Endometrial microvascular endothelial cells (primary cell): ENCODE data around the gene NFAT5. TPM values are rescaled to one million over a fixed set of nuclear protein-coding genes. Genes with fewer than 3 reads are reported as not detected.
"Not testable (repeated sequence)": the region's sequence is repeated elsewhere in the genome, so short reads cannot be mapped to it uniquely, and the experiment has no call there.

Experiments
- in situ Hi-C: cut with HindIII; loops from 2 replicates; pipeline ENCODE4 v1.10.0; 2017; ENCODE audit warnings: low sequenced_read_pairs, low pct_unique_long_range_greater_than_20kb; ENCODE audit errors: inconsistent ontology term
- total RNA-seq: library from RNA; depleted of rRNA; stranded (reverse); fragments of >200 nt; gene quantifications from one replicate; pipeline ENCODE4 v1.2.3, GENCODE V29; 2015; ENCODE audit errors: inconsistent ontology term

NFAT5 gene
- total RNA-seq, 1 donor from 2014 or later, result 17.7 TPM

DNA sequence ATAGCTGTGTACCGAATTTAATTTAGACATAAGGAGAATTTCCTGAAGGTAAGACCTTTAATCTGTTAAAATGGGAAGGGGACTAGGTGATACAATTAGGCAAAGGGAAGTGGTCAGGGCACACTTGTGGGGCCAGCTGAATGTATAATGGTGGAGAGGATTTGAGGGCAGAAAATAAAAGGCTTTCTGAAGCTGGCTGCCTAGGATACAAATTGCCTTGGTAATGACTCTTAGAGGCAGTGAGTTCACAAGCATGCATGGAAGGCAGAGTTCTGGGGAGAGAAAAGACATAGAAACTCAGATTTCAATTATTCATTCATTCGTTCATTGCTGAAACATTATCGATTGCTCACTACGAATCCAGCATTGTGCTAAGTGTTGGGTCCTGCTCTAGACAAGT is 12.4 kb upstream of the NFAT5 start:
- in situ Hi-C loops, result no loop called here

DNA sequence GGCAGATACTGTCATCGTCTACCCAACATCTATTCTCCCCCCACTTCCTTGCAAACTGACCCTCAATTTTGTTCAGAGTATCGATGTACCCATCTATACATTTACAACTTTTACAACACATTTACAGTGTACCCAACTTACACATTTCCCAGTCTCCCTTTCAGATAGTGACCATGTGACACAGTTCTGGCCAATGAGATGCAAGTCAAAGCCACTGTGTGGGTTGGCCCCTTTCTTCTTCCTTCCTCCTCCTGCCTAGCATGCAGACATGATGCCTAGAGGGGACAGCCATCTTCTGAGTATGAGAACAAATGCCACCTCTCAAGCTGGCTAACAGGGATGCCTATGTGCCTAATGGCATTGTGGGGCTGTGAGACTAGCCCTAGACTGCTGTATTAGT is 11.3 kb upstream of the NFAT5 start:
- in situ Hi-C loops, result no loop called here

DNA sequence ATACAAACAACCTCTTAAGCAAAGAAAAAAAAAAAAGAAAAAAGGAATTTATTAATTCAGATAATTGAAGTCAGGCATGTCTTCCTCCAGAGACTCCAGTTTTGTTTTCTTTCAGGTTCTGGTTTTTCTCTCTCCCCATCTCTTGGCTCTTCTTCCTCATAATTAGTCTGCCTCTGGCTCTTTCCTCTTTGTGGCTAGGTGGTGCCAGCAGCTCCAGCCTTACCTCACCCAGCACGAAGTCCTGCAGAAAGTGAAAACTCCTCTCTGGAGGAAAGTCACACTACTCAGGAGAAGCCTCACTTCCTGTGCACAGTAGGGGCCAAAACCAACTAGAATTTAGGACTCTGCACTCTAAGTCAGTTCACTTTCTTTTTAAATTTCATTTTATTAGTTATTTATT is 10.3 kb upstream of the NFAT5 start:
- in situ Hi-C loops, result no loop called here

DNA sequence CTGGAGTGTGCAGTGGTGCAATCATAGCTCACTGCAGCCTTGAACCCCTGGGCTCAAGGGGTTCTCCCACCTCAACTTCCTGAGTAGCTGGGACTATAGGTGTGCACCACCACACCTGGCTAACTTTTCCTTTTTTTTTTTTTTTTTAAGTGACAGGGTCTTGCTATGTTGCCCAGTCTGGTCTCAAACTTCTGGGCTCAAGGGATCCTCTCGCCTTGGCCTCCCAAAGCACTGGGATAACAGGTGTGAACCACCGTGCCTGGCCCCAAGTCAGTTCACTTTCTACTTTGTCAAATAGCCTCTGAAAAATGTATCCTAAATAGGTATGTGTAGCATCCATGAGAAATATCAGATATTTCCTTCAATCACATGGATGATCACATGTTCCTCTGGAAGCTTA is 9.9 kb upstream of the NFAT5 start:
- in situ Hi-C loops, result no loop called here

DNA sequence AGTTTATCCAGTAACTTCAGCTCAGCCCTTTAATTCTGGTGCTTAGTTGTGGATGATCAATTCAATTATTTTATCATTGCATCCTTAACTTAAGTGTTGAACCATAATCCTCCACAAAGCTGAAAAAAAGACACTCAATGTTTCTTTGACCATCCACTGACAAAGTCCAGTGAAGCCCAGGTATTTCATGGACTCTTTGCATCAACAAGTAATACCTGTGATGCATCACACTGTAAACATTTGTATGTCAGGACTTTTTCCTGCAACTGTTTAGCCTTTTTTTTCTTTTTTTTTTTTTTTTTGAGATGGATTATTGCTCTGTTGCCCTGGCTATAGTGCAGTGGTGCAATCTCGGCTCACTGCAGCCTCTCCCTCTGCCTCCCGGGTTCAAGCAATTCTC is 6.6 kb upstream of the NFAT5 start:
- in situ Hi-C loops, result no loop called here

DNA sequence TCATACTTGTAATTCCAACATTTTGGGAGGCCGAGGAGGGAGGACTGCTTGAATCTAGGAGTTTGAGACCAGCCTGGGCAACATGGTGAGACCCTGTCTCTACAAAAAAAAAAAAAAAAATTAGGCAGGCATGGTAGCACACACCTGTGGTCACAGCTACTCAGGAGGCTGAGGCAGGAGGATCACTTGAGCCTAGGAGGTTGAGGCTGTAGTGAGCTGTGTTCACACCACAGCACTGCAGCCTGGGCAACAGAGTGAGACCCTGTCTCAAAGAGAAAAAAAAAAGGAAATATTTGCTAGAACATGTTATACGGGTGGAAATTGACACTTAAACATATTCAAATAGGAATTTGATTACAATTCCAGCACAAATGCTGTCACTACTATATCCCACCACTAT is 4.4 kb upstream of the NFAT5 start:
- in situ Hi-C loops, result not testable (repeated sequence)

DNA sequence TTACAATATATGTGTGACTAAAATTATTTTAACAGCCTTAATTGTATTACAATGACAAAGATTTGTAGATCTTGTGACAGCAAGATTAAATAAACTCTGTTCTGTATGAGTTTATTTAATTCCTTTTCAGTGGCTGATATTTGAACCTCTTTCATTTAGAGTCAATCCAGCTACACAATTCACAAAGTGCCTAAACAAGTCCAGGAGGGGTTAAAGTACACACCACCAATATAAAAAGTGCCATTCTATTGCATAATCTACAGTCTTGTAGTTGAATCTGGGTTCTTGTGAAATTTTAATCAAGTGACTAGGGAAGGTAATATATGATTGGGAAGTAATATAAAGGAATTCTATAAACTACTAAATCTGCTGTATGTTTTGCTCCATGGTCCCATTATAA is 3.9 kb upstream of the NFAT5 start:
- in situ Hi-C loops, result no loop called here

DNA sequence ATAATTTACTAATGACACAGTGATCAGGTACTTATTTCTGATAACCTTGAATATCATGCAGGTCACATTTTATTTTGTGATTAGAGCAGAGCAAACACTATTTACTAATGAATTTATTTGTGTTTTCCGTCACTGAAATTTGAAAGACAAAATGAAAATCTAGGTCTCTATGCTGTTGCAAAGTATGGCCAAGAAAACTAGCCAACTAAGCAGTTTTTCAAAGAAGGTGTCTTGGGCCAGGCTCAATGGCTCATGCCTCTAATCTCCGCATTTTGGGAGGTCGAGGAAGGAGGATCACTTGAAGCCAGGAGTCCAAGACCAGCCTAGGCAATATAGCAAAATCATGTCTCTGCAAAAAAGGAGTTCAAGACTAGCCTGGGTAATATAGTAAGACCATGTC is 3.0 kb upstream of the NFAT5 start:
- in situ Hi-C loops, result no loop called here

DNA sequence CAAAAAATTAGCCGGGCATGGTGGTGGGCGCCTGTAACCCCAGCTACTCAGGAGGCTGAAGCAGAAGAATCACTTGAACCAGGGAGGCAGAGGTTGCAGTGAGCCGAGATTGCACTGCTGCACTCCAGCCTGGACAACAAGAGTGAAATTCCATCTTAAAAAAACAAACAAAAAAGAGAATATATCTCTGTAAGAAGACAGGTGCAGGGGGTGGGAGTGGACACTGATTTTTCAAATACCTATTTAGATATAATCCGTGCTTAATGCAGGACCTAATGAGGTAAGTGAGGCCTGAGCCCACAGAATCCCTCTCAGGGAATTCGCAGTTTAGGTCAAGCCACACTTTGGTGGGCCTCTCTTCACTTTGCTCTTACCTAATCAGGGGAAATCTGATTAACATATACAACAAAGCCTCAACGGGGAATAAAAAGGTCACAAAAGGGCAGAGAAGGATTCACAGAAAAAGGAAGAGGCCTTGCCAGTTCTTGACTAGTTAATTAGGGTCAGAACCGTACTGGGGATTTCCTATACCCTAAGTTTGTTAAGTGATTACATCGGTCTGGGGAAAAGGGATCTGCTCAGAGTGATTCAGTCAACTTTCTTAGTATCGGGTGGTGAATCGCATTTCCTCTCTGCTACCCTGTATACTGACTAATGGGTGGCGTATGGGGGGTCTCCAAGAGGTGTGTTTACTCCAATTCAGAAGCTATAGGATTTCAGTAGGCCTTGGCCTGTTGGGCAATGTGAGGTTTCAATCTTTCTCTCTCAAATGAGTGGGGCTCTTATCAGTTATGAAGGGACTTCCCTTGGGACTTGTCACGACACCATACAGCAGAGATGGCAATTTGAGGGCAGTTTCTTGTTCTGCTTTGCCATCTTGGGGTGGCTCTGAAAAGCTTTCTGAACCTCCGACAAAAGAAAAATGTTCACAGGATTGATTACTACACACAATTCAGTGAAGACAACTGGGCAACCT is 1.9 kb upstream of the NFAT5 start:
- in situ Hi-C loops, result no loop called here

DNA sequence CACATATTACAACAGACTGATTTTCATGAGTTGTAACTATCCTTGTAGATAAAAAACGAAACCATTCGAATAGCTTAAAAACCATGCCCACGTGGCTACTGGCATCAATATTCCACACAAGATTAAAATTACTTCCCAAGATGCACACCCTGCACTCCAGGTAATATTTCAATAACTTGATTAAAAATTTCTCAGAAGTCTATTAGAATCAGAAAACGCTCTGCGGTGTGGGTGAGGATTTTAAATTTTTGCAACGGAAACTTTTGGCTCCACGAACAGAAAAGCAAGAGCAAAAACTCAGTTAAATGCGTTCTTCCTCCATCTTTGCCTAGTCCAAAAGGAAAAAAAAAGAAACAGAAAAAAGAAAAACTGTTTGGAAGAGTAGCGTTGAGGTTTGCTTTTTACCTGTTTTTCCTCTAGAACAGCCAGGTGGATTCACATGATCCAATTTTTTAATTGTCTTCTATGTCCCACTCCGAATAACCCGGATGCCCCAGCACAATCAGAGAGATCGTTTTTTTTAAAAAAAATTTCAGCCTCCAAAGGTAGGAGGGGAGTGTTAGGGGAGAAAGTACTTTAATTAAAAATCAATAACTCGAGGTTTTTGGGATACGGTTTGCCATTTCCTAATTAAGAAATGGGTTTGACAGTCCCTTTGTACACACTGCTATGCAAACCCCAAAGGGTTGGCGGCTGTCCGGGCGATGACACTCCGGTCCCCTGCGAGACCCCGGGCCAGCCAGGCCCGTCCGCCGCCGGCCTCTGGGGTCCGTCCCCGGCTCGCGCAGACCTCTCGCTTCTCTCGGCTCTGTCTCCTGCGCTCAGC is 708 bp upstream of the NFAT5 start:
- in situ Hi-C loops, result no loop called here

DNA sequence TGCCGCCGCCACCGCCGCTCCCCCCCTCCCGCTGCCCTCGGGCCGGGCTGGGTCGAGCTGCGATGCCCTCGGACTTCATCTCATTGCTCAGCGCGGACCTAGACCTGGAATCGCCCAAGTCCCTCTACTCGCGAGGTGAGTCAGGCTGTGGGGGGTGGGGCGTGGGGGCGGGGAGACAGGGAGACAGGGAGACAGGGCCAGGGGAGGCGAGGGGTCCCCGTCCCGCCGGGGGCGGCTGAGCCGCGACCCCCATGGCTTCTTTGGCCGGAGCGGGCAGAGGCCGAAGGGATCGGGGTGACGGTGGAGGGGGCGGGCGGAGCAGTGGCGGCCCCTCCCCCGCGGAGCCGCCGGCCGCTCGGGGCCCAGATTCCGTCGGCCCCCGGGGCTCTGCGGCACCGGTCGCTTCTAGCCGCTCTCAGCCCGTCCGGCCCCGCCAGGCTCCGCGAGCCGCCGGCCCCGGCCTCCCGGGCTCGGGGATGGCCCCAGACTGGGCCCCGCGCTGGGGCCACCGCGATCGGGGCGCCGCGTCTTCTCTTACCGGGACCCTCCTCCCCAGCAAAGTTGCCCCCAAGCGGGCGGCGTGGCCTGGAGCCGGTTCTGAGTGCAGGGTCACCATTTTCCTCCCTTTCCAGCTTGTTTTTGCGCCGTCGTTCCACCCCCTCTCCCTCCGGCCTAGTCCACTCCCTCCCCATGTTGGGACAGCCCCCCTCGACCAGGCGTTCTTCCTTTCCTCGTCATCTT is 644 bp downstream of the NFAT5 start:
- in situ Hi-C loops, result no loop called here

DNA sequence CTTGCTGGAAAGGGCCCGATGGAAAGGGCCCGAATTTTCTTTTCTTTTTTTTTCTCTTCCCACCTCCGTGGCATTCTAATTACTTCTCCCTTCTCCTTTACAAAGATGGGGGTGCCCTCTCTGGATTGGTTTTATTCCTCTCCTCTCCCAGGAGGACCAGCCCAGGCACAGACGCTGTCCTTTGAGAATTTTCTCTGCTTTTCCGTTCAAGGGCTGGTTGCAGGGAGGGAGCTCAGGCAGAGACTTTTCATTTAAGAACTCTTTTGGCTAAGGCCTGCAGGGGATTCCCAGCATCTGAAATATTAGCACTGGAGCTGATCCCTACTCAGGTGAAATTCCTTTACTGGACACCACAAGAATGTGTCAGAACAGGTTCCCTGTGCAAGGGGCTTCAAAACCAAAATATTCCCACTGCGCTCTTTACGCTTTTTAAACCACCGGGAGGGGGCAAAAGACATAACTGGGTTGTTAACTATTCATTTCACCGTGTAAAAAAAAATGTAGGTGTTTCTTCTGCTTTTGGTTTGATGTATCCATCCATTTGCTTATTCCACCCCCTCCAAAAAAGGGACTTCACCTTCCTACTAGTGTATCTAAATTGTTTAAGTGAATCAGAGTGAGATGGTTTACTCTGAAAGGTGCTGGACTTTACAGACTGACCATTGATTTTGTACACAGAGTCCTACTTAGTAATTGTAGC is 1.4 kb downstream of the NFAT5 start:
- in situ Hi-C loops, result no loop called here

DNA sequence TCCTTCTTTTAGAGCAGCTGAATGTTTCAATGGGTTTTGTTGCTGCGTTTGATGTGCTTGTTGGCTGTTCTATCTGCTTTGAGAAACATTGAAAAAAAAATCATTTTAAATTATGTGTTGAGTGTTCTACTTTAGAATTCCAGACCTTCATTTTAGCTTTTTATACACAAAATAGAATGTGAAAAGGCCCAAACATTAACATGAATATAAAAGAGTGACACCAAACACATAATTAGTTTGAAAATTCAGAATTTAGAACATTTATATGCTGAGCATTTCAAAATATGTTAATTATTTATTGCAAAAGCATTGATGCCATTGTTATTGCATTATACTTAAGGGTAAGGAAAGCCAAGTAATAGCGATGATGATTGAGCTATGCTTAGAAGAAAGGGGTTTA is 2.9 kb downstream of the NFAT5 start:
- in situ Hi-C loops, result no loop called here

DNA sequence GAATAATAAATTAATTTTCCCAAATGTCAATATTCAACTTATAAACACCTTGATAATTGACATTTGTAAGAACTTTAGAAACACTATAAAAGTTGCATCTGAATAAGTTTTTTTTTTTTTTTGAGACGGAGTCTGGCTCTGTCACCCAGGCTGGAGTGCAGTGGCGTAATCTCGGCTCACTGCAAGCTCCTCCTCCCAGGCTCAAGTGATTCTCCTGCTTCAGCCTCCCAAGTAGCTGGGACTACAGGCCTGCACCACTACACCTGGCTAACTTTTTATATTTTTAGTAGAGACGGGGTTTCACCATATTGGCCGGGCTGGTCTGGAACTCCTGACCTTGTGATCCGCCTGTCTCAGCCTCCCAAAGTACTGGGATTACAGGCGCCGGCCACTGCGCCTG is 13.0 kb downstream of the NFAT5 start:
- in situ Hi-C loops, result not testable (repeated sequence)

DNA sequence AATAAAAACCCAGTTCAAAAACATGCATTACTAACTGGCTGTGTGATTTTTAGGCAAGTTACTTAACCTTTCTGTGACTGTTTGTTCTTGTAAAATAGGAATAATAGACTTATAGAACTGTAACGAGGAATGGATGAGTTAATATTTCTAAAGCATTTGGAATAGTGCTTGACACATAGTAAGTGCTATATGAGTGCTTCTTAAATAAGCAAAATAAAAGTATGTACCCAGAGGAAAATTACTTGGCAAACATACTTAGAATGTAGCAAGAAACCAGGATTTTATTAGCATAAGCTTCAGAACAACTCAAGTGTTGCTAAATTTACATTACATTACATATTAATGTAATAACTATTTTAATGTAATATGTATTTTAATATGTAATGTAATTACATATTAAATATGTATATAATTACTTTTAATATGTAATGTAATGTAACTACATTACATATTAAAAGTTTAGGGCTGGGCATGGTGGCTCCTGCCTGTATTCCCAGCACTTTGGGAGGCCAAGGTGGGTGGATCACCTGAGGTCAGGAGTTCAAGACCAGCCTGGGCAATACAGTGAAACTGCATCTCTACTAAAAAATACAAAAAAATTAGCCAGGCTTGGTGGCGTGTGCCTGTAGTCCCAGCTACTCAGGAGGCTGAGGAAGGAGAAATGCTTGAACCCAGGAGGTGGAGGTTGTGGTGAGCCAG is 14.2 kb downstream of the NFAT5 start:
- in situ Hi-C loops, result no loop called here

DNA sequence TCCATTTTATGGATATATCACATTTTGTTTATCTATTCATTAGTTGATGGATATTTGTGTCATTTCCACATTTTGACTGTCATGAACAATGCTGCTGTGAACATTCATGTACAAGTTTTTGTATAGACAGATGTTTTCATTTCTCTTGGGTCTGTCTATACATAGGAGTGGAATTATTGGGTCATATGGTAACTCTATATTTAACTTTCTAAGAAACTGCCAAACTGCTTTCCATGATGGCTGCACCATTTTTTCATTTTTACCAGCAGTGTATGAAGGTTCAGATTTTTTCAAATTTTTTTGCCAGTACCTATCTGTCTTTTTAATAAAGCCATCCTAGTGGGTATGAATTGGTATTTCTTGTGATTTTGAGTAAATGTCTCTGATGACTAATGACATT is 15.5 kb downstream of the NFAT5 start:
- in situ Hi-C loops, result no loop called here

DNA sequence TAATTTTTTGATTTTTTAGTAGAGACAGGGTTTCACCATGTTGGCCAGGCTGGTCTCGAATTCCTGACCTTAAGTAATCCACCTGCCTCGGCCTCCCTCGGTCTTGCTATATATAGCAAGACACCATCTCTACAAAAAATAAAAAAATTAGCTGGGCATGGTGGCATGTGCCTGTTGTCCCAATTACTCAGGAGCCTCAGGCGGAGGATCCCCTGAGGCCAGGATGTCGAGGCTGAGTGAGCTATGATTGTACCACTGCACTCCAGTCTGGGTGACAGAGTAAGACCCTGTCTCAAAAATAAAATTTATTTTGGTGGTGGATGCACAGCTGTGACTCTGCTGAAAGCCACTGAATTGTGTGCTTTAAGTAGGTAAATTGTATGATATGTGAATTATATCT is 18.7 kb downstream of the NFAT5 start:
- in situ Hi-C loops, result not testable (repeated sequence)
